Left forelimb (tissue), 1 donor: ENCODE measurements around the gene PRDM11.

Source experiments
- DNase-seq: peaks from one replicate; pipeline ENCODE4 v3.0.0-alpha.2; 2018; ENCODE audit warnings: low spot score

The PRDM11 gene

DNA sequence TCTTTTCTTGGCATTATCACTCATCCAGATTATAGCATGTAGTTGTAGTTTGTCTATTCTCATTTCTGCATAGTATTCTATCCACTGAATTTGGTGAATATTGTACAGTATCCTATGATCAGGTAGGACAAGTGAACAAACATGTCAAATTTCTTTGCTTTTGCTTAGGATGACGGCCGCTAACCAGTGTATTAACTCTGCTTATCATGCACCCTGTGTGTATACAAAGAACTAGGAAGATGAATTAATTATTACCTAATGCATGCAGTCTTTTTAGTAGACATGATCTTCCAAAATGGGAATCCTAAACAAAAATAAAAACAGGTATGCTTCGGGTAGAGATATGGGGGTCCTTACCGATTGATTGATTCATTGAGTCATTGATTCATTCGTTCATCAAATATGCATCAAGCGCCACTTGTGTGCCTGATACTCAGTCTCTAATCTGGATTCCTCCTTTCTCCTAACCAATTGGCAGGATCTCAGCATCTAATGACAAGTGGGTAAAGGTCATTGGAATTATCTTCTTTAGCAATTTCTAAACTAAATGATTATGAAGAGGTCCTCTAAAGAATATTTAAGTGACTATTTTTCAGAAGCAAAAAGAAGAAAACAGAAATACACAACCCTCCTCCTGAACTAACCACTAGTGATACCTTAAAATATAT, 27.9 kb downstream of the PRDM11 start:
- no peak for DNase-seq

DNA sequence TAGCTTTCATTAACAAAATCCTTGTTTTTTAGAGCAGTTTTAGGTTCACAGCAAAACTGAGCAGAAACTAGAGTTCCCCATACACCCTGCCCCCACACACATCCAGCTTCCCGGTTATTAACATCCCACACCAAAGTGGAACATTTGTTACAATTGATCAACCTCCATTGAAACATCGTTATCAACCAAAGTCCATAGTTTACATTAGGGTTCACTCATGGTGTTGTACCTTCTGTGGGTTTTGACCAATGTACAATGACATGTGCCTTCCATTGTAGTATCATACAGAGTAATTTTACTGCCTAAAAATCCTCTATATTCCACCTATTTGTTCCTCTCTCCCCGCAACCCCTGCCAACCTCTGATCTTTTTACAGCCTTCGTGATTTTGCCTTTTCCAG, 28.5 kb downstream of the PRDM11 start:
- DNase-seq: no peak

DNA sequence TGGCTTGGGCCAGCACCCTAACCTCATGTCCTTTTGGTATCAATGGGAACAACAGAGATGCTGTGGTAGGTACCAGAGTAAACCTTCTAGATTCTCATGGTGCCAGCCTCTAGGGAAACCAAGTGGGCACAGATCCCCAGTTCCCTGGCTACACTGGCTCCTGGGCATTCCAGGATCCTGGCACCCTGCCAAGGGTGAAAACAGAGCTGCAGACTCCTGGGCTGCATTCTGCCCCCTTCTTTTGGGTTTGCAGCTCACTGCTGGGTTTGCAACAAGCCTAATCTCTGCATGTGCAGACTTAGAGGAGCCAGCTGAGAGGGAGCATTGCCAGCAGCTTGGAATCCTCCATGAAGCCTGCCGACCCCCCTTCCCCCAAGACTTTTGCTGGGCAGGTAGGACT, 30.6 kb downstream of the PRDM11 start:
- no peak for DNase-seq

DNA sequence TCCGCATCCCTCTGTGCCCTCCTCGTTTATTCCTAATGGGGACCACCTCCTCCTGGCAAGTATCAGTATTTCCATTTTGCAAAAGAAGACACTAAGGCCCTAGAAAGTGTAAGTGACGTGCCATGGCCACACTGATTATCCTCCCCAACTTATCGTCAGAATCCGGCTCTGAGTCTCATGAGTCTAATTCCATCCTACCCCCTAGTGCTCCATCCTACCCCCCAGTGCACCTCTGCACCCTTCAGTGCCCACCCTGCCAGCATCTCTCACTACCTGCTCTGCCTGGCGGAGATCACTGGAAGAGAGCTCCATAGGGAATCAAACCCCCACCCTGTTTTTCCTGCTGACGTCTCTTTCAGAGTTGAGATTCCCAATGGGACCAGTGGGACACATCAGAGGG, 31.8 kb downstream of the PRDM11 start:
- DNase-seq: no peak

DNA sequence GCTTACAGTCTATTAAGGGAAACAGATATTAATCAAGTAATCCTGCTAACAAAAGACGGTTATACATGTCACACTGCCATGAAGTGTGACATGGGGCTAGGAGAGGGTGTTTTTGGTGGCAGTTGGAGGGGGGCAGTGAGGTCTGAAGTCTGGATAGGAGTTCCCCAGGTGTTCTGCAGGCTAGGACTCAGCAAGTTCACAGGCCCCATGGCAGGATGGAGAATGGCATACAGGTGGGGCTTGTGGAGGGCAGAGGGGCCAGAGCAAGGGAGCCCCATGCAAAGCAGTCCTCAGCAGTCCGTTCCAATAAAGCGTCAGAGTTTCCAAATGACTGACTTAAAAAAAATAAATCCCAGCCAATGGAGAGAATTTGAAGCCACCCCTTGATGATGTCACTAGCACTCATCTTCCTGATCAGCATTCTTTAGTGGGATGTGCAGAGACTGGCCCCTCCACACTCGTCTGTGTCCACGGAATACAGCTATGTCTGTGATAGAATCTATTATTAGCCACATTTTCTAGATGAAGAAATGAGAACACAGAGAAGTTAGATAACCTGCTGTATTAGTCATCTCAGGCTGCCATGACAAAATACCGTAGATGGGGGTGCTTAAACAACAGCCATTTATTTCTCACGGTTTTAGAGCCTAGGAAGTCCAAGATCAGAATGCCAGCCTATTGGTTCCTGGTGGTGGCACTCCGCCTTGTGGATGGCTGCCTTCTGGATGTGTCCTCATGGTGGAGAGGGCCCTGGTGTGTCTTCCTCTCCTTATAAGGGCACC, 32.6 kb downstream of the PRDM11 start:
- DNase-seq: no peak

DNA sequence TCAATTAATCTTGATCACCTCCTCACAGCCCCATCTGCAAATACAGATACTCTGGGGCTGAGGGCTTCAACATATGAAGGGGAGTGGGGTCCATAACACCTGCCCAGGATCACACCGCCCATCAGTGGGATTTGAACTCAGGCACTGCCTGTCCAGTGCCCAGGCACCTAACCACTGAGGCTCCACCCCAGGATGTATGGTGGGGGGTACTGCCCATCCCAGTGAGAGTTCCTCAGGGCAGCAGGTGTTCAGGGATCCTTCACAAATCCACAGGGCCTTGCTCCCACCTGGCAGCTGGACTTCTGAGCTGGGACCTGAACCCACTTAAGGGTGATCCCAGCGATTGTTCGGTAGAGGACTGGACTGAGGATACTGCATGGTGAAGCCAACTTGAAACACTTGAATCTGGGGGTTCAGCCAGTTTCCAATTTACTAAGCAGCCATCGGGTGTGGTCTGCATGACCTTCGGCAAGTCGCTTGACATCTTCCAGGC, 33.3 kb downstream of the PRDM11 start:
- DNase-seq: no peak

DNA sequence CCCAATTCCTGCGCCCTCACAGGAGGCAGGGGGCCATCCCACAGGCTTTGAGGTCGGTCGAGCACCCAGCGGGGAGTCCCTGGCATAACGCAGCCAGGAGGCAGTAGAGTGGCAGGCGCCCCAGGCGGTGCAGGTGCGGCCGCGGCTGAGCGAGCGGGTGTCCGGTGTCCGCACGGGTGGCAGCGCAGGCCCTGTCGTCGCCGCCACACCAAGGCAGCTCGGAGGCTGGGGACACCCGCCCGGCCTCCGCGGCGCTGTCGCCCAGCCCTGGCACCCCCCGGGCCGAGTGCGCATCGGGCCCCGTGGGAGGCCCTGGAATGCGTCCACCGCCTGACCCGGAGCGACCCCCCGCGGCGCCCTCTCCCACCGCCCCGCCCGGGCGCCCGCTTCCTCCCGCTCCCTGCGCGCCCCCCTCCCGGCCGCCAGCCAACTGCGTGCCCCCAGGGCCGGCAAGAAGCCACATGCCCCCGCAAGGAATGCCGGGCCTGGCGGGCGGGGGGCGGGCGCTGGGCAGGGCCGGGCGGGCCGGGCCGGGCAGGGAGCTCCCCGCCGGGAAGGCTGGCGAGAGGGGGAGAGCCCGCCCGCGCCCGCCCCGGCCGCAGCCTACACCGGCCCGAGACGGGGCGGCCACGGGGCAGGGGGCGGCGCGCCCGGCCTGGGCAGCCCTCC, 33.9 kb downstream of the PRDM11 start:
- no peak for DNase-seq

DNA sequence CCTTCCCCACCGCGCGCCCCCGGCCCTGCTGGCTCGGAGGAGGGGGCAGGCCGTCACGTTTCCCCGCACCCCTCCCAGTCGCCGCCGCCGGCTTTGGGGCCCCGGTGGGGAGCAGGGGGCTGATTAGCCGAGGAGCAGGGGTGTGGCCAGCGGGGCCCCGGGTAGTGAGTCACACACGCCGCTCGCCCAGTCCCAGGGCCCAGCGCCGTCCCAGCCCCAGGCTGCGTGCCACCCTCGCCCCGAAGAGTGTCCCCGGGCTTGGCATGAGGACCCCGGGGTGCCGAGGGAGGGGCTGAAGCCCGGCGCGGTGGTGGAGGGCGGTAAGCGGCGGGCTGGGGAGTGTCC, 34.4 kb downstream of the PRDM11 start:
- DNase-seq: peak; percentile 84

DNA sequence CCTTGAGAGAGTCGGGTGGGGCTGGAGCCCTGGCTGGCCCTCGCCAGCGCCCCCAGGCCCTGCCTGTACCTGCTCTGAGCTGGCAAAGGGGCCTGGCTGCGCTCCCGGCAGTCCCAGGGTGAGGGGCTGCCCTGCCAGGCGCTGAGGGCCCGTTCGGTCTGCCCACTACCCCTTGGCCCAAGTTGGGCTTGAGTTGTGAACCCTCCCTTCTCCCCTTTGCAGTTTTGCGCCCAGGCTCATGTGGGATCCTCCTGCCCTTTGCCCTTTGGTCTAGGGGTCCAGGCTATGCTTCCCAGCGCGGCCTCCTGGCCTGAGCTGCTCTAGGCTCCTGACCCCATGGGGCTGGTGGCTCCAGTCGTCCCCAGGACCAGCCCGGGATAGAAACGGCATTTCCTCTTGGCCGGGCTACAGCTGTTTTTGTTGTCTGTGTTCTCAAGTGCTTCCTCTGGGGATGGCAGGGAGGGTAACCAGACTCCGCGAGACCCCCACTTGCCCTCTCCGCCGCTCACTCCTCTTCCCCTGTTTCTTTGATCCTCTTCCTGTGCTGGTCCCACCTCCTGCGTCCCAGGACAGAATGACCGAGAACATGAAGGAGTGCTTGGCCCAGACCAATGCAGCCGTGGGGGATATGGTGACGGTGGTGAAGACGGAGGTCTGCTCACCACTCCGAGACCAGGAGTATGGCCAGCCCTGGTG, 34.9 kb downstream of the PRDM11 start:
- no peak for DNase-seq

DNA sequence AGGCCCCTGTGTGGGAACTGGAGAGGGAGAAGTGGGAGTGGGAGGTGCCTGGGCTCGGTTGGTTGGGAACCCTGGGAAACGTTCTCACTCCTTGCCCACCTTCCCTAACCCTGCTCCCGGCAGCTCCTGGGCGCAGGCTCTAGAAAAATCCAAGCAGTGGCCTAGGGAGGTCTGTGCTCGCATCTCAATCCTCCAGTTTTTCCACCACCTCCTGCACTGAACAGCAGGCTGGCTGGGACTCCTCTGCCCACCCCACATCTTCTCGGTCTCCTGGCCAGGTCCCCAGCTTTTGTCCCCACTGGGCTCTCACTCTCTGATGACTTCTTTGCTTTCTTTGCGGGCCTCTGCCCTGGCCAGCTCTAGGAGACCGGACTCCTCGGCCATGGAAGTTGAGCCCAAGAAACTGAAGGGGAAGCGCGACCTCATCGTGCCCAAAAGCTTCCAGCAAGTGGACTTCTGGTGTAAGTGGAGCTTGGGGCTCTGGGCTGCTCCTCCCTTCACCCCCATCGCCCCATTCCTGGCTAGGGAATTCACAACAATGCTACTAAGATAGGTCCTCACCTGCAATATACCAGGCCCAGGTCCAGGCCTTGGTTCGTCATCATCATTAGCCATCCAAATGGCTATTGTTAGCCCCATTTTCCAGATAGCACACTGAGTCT, 35.6 kb downstream of the PRDM11 start:
- DNase-seq: no peak

DNA sequence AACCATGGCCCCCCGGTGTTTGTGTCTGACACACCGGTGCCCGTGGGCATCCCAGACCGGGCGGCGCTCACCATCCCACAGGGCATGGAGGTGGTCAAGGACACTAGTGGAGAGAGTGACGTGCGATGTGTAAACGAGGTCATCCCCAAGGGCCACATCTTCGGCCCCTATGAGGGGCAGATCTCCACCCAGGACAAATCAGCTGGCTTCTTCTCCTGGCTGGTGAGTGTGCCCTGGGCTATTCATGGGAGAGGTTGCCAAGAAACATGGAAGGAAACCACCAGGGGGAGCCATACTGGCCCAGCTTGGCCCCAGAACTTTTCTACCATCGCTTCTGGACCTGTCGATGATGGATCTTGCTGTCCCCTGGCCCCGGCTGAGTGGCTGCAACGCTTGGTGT, 36.5 kb downstream of the PRDM11 start:
- DNase-seq: no peak

DNA sequence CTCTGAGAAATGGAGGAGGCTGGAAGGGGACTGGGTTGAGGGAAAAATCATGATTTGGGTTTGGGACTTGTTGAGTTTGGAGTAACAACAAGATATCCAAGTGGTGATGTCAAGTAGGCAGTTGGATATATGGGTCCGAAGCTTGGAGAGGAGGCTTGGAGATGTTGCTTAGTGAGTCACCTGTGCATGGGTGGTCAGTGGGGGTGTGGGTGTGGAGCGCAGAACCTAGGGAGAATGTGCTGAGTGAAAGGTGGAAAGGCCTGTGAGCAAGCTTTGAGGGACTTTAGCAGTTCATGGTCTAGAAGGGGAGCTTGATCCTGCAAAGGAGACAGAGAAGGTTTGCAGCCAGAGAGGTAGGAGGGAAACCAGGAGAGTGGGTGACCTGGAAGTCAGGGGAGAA, 38.2 kb downstream of the PRDM11 start:
- DNase-seq: no peak

DNA sequence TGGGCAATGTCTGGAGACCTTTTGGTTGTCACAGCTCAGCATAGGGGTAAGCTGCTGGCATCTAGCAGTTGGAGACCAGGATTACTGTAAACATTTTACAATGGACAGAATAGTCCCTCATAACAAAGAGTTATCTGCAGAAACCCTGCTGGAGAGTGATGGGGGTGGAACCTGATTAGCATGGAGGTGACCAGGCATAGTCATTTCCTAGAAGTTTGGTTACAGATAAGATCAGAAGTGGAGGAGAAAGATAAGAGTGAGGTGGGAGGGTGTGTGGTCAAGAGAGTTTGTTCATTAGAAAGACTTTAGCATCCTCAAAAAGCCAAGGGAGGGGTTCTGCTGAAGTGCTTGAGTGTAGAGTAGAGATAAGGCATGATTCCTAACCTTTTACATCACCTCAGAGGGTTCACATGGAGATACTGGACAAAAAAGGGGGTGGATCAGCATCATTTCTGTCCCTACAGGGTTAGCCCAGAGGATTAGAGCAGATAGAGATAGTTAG, 38.8 kb downstream of the PRDM11 start:
- no peak for DNase-seq

DNA sequence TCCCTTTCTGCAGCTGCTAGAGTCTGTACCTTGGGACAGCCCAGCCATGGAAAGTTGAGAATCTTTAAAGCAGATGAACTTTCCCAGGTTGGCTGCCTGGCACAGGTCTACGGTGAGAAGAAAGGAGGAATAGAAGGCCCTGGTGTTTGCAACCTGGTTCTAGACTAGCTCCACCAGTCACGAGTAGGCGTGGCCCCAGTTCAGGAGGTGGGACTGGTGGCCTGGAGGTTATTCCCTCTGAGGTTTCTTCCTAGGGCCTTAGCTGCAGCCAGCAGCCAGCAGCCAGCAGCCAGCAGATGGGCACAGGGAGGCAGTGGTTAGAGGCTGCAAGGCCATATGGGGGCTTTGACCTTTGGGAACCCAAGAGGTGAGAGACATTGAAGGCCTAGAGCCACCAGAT, 40.9 kb downstream of the PRDM11 start:
- DNase-seq: no peak

DNA sequence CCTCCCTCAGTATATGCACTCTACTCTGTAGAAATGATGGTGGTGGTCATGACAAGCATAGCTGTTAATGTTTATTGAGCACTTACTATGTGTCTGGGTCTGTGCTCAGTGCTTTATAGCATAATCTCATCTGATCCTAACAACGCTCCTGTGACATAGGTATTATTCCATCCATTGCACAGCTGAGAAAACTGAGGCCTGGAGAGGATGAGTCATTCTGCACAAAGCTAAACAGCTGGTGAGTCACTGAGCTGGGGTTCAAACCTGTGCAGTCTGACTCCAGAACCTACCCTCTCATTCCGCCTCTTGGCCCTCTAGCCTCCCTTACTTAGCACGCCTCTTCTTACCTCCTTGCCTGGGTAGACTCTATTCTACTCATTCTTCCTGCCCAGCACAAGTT, 41.7 kb downstream of the PRDM11 start:
- no peak for DNase-seq

DNA sequence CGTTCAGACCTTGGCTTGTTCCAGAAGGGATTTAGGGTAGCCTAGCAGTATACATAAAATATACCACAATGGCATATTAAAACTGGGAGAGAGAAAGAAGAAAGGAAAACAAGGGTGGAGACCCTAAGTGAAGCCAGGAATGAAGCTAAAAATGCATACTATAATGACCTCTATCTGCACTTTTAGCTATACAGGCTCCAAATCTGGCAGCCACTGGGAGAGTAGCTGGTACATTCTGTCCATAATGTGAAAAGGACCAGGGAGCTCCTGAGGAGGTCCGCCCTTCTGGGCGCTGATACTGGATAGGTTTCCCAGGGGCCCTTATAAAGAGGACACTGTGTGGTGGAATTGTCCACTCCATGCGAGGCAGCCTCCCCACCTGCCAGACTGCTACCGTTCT, 42.8 kb downstream of the PRDM11 start:
- DNase-seq: no peak

DNA sequence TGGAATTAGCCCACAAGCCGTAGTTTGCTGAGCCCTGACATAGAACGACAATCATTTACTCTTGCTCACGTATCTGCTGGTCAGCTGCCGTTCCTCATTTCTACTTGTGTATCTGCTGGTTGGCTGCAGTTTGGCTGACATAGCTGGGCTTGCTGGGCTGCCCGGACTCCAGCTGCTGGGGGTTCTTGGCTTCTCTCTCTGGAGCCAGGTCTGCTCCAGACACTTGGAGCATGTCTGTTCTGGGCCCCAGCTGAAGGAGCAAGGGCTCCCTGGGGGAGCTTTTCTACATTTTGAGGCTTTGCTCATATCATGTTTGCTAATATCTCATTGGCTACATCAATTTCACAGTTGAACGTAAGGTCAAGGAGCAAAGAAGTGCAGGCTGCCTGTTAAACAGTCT, 47.3 kb downstream of the PRDM11 start:
- no peak for DNase-seq

DNA sequence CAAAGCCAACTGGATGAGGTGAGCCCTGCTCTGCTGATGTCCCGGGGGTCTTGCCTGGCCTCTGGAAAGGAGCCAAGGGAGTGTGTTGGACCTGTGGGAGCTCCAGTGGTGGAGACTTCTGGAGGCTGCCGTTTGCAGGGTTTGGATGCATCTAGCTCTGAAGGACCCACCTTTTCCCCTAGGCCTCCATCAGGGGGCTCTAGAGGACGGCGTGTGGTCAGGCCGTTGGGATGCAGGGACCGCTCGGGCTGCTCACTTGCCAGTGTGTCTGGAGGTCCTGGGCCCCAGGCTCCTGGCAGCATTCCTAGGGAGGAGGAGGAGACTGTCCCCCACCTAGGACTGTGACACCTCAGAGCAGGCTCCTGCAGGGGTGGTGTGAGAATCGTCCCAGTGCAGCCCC, 58.3 kb downstream of the PRDM11 start:
- no peak for DNase-seq

DNA sequence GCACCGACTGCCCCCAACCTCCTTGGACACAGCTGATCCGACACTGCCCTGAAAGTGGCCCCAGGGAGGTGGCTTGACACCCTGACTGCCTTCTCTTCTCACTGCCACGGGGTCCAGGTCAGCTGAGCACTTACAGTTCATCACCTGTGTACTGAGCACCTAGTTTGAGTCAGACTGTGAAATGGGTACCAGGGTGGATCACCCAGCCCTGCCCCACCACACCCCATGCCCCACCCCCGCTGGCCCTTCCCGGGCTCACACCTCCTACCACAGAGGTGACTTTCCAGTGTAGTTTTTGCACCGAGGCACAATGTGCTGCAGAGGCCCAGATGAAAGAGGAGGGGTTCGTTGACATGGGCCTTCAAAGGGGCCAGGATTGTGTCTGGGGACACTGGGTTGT, 59.5 kb downstream of the PRDM11 start:
- DNase-seq: no peak

DNA sequence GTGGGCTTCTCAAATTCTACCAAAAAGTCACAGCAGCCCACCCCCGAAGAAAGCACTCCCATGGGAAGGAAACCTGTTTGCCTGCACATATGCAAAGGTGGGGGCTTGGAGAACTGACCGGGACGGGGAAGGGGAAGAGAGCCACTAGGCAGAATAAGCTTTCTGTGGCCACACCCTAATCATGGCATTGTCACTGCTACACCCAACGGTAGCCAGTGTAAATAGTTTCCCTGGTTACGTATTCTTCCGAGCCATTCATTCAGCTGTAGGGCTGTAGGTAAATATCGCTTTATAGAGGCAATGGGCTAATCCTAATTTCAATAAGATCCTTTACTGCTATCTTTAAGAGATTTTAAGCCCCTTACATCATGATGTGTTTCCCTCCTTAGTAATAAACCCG, 61.7 kb downstream of the PRDM11 start:
- DNase-seq: no peak

DNA sequence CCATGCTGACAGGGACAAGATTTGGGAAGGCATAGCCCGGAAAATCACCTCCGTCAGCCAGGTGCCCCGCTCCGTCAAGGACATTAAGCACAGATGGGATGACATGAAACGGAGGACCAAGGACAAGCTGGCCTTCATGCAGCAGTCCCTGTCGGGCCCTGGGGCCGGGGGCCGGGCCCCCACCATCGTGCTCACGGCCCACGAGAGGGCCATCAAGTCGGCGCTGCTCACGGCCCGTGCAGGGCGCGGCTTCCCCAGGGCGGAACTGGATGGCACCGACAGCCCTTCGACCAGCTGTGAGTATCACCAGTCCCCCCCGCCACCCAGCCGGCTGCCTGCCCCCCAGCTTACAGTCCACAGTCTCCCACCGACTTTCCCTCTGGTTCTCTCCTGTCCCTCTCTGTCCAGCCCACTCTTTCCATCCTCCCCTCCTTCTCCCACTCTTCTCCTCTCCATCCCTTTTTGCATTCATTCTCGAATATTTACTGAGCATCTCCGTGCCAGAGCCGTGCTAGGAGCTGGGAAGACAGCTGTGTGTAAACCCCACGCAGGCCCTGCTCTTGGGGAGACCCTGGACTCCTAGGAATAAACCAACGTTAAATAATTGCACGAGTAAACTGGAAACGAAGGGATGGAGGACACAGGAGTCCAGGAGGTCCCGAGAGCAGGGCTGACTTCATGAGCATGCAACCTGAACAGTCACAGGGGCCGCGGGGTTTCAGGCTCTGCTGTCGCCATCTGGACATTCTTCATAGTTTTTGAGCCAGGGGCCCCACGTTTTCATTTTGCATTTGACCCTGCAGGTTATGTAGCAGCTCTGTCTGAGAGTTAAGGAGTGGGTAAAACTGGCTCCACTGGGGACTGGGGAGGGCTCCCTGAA, 62.8 kb downstream of the PRDM11 start:
- DNase-seq: no peak
